Glomerular visceral epithelial cell (primary cell): ENCODE measurements around the gene NOL6.

ENCODE experiments used
- DNase-seq: peaks from one replicate; pipeline ENCODE4 v3.0.0-alpha.2; 2016; ENCODE audit errors: extremely low spot score

NOL6 gene

GRCh38 chr9:33453999-33454660 is 19.6 kb downstream of the NOL6 start:
- no peak for DNase-seq

- DNase-seq: no peak
Observed at GRCh38 chr9:33453286-33453860, 20.4 kb downstream of the NOL6 start.

- DNase-seq: peak; percentile 77
Observed at GRCh38 chr9:33452828-33453271, 20.9 kb downstream of the NOL6 start.

DNA sequence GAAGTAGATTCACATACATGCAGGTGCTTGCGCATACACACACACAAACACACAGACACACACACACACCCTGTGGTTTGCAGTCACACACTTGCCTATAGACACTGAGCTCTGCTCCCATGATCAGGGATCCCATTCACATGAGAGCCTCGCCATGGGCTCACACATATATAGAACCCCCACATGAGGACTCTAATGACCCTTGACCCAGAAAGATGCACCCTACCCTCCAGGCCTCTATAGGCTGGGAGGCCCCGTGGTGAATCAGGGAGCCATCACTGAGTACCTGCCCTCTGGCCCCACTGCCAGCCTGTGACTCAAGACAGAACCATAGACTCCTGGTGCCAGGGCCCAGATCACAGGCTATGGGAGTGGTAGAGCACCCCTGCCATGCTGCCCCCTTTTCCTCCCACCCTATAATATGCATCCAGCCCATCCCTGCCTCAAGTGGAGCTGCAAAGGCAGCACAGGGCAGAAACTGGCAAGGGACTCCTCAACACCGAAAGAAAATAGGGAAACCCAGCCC is 23.0 kb downstream of the NOL6 start:
- DNase-seq: no peak

- DNase-seq: no peak
Observed at GRCh38 chr9:33449715-33450114, 24.0 kb downstream of the NOL6 start.

GRCh38 chr9:33447799-33448553 is 25.7 kb downstream of the NOL6 start:
- DNase-seq: no peak

- peak; percentile 68 for DNase-seq
Observed at GRCh38 chr9:33446946-33447798, 26.6 kb downstream of the NOL6 start, which contains the start of gene AQP3. TSS of gene AQP3 (minus strand) at chr9:33447593. CDS start at chr9:33447530, 63 bp downstream.

DNA sequence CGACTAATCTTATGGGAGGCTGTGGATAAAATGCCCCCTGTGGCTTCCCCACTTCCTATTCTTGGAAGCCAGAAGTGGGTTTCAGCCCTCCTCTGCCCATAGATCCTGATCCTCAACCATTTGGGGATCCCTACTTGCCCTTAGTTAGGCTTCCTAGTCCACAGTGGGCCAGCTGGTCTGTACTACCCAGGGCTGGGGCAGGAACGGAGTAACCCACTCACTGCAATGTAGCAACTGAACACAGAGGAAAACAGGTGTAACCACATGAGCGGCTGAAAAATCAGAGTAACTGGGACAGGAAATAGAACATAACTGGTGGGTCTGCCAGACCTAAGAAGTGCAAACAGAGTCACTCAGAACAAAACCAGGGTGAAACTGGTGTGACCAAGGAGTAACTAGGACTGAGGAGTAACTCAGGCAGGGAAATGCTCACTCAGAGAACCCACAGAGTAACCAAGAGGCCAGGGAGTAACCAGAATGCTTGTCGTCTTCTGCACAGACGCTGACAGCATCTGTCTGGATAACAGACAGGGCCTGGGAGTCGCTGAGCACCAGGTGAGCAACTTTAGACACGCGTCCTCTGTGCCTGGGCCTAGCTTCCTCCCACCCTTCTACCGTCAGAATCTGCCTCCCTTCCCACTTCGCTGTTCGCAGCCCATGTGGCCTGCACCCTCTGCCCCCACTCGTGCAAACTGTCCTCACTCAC is 27.3 kb downstream of the NOL6 start:
- DNase-seq: peak; percentile 25

- DNase-seq: no peak
Observed at GRCh38 chr9:33445389-33446239, 28.1 kb downstream of the NOL6 start.

DNA sequence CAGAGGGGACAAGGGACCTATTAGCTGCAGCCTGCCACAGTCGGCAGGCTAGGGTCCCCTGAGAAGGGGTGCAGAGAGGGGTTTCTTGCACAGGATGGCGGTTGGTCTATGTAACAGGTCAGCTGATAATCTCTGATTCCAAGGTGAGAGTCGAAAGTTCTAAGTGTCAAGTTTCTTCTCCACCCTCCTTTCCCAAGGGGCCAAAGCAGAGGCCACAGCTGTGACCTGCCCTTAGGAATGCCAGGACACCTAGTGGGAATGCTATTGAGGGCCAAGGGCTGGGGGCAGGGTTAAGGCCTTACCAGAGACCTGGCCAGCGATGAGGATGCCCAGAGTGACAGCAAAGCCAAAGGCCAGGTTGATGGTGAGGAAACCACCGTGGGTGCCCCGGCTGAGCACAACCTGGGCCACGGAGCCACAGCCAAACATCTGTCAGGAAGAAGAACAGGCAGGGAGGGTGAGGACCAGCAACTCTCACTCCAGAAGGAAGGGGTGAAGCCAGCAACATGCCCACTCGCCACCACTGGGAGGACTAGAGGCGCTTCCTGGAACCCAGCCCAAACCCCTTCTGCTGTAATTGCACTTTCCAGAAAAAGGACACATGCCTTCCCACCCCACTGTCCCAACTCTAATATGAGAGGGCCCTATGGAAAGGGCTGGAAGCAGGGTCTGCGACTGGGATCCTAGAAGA is 30.1 kb downstream of the NOL6 start:
- no peak for DNase-seq

GRCh38 chr9:33443047-33443446 is 30.7 kb downstream of the NOL6 start:
- no peak for DNase-seq

- no peak for DNase-seq
Observed at GRCh38 chr9:33442125-33442524, 31.6 kb downstream of the NOL6 start.

GRCh38 chr9:33440609-33441008 is 33.1 kb downstream of the NOL6 start:
- no peak for DNase-seq

GRCh38 chr9:33440204-33440603 is 33.5 kb downstream of the NOL6 start:
- DNase-seq: no peak

GRCh38 chr9:33439731-33440130 is 34.0 kb downstream of the NOL6 start:
- DNase-seq: no peak

GRCh38 chr9:33438926-33439680 is 34.6 kb downstream of the NOL6 start:
- DNase-seq: no peak

DNA sequence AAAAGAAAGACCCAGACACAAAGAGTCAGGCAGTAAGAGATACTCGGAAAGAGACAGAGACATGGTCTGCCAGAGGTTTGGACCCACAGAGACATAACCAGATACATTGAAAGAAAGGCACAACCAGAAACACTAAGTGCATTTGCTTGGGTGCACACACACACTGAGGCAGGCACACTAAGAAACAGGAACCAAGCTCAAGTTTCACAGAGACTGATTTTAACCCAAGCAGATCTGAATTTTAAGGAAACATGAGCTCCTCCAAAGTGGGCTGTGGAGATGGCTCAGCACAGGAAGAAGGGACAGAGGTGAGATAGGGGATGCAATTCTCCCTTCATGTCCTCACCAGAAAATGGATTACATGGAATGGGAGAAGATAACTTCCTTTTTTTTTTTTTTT is 35.8 kb downstream of the NOL6 start:
- DNase-seq: no peak

DNA sequence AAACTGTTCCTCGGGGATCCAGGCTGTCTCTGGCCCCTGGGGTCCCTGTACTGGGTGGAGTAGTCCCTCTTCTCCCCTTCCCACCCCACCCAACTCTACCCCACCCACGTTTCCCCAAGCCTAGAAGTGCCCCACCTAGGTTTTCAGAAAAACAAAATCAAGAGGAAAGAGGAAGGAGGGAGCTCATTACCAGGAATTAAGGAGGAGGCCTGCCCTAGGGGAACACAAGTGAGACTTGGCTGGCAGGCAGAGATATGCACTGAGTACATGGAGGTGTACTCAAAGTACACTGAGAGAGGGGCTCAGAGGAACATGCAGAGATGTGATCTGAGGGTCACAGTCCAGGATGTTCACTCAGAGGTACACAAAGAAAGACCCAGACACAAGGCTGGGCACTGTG is 36.5 kb downstream of the NOL6 start:
- no peak for DNase-seq

- no peak for DNase-seq
Observed at GRCh38 chr9:33436445-33436844, 37.3 kb downstream of the NOL6 start.
